Thyroid gland (tissue), 4 donors: Measurements from ENCODE around the gene HACD4. TPM values are rescaled to one million over a fixed set of nuclear protein-coding genes. Genes with fewer than 3 reads are reported as not detected.
A peak's percentile ranks its signal among the peaks of the same experiment; 100 is the strongest.

Experiments
- DNase-seq, 2 donors: peaks; one replicate each; pipeline ENCODE4 v3.0.0-alpha.2; 2019
- H3K27ac ChIP-seq, 3 donors: fragments of 200-600 bp; sonication (generic); 1 replicate in 2 of 3; 2 replicates in 1 of 3; pipeline ENCODE4 v1.5.1; 2016 to 2019; ENCODE audit warnings: mild to moderate bottlenecking in 1 of 3, moderate library complexity in 1 of 3
- H3K27me3 ChIP-seq: fragments of 200-600 bp; sonication (generic); one replicate; pipeline ENCODE4 v1.5.1; 2019
- H3K36me3 ChIP-seq, 2 donors: fragments of 200-600 bp; sonication (generic); one replicate each; pipeline ENCODE4 v1.5.1; 2016 to 2019
- H3K4me1 ChIP-seq, 2 donors: fragments of 200-600 bp; sonication (generic); one replicate each; pipeline ENCODE4 v1.5.1; 2017 to 2019
- H3K4me3 ChIP-seq, 3 donors: fragments of 200-600 bp; sonication (generic); replicated peaks in 1 of 3; 1 replicate in 2 of 3; 2 replicates in 1 of 3; pipeline ENCODE4 v1.5.1; 2016; ENCODE audit warnings: mild to moderate bottlenecking in 1 of 3
- H3K9me3 ChIP-seq: fragments of 200-600 bp; sonication (generic); one replicate; pipeline ENCODE4 v1.5.1; 2017
- POLR2A ChIP-seq, 2 donors: fragments of 450-650 bp; IDR thresholded peaks; one replicate each; pipeline ENCODE4 v1.6.1; 2017; ENCODE audit warnings: antibody characterized with exemption in 2 of 2, mild to moderate bottlenecking in 2 of 2, moderate library complexity in 1 of 2
- whole genome bisulfite sequencing, 2 donors: methylation state at CpG; one replicate each; pipeline ENCODE4 v1.1.5; 2017; 5-methylcytosine and 5-hydroxymethylcytosine counted together
- intact Hi-C: fragments of 100-400 bp; cut with DNase I; formaldehyde crosslinking; loops from one replicate; pipeline ENCODE4 v1.15.1; 2023
- total RNA-seq, 4 donors: library from RNA; depleted of rRNA; stranded (reverse); fragments of >200 nt; gene quantifications; one replicate each; pipeline ENCODE4 v1.2.3, GENCODE V29; 2016
- TF ChIP-seq, protein P1 (sequence below), 6 experiments: fragments of 200-600 bp in 3 of 6; fragments of 450-650 bp in 3 of 6; sonication (generic) in 3 of 6; IDR thresholded peaks; one replicate each; pipeline ENCODE4 v1.5.1; 2016 to 2019; ENCODE audit warnings: antibody characterized with exemption in 6 of 6, mild to moderate bottlenecking in 2 of 6, inconsistent platforms in 1 of 6, moderate library complexity in 1 of 6

Gene HACD4
- total RNA-seq, 4 donors from 2014 or later, result 1.8 to 4.8 (median 3.3) TPM

GRCh38 chr9:20994486-20994885, 37.0 kb downstream of the HACD4 start:
- peaks cover 0 to 5% of the 10 kb centered on the region in 2 donors for H3K4me1 ChIP-seq
- intact Hi-C loops, result no loop called here
- no peak overlapping the region for H3K27ac ChIP-seq
- peaks cover 0 to 9% of the 10 kb centered on the region in 2 donors for H3K36me3 ChIP-seq
- H3K4me3 ChIP-seq, result no peak overlapping the region
- H3K27me3 ChIP-seq, result no peaks in the 10 kb centered on the region
- no peak for TF ChIP-seq POLR2A (IDR thresholded peaks at IDR 0.05)
- TF ChIP-seq, protein P1, sequence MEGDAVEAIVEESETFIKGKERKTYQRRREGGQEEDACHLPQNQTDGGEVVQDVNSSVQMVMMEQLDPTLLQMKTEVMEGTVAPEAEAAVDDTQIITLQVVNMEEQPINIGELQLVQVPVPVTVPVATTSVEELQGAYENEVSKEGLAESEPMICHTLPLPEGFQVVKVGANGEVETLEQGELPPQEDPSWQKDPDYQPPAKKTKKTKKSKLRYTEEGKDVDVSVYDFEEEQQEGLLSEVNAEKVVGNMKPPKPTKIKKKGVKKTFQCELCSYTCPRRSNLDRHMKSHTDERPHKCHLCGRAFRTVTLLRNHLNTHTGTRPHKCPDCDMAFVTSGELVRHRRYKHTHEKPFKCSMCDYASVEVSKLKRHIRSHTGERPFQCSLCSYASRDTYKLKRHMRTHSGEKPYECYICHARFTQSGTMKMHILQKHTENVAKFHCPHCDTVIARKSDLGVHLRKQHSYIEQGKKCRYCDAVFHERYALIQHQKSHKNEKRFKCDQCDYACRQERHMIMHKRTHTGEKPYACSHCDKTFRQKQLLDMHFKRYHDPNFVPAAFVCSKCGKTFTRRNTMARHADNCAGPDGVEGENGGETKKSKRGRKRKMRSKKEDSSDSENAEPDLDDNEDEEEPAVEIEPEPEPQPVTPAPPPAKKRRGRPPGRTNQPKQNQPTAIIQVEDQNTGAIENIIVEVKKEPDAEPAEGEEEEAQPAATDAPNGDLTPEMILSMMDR (IDR thresholded peaks at IDR 0.05), result no peak
- no peak for DNase-seq
- H3K9me3 ChIP-seq, result no peaks in the 10 kb centered on the region
- 79 to 85% methylated on average over 3 of the region's 3 CpGs for whole genome bisulfite sequencing, 2 donors

DNA sequence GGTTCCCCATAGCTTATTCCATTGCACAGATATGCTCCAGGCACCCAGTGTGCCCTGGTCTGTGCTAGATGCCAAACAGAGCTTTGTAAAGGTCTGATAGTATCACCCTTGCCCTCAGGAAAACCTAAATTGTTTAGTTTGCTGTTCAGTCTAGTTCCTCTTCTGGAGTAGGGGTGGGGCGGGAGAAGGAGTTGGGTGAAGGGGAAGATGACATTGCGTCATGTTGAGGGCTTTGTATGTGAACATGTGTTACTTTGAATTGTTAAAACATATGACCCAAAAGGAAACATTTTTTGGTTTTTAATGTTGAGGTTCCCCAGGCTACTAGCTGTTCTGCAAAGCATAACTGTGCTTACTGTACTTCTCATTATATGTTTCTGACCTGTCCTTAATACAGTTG, 40.6 kb downstream of the HACD4 start:
- Histone ChIP-seq H3K27ac (no peak overlapping the region), H3K36me3 (peaks cover 0 to 9% of the 10 kb centered on the region in 2 donors), H3K9me3 (no peaks in the 10 kb centered on the region), H3K4me3 (no peak overlapping the region), H3K27me3 (no peaks in the 10 kb centered on the region), H3K4me1 (peaks cover 13 to 17% of the 10 kb centered on the region in 2 donors)
- TF ChIP-seq, protein P1 (IDR thresholded peaks at IDR 0.05), result no peak
- TF ChIP-seq POLR2A (IDR thresholded peaks at IDR 0.05), result no peak
- DNase-seq, result no peak
- WGBS, 2 donors, result 88 to 94% methylated on average over 2 of the region's 2 CpGs
- intact Hi-C loops, result no loop called here

DNA sequence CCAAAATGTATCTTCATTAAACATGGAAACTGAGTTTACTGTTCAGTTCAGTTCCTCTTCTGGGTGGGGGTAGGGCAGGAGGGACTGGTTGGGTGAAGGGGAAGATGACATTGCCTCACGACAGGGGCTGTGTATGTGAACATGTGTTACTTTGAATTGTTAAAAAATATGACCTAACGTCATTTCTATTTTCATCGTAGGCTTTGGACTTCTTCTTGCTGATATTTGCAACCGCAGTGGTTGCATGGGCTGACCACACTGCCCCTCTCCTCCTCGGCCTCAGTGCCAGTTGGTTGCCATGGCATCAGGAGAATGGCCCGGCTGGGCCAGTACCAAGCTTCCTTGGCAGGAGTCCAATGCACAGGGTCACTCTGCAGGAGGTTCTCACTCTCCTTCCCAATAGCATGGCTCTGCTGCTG, 41.5 kb downstream of the HACD4 start:
- no peak overlapping the region for H3K27ac ChIP-seq
- no peaks in the 10 kb centered on the region for H3K27me3 ChIP-seq
- WGBS, 2 donors, result 64 to 72% methylated on average over 5 to 6 of the region's 6 CpGs
- peaks cover 13 to 17% of the 10 kb centered on the region in 2 donors for H3K4me1 ChIP-seq
- intact Hi-C loops, result no loop called here
- H3K9me3 ChIP-seq, result no peaks in the 10 kb centered on the region
- peak; percentile 15 to 21 for DNase-seq
- TF ChIP-seq, protein P1 (IDR thresholded peaks at IDR 0.05), result no peak
- no peak overlapping the region for H3K4me3 ChIP-seq
- H3K36me3 ChIP-seq, result peaks cover 0 to 9% of the 10 kb centered on the region in 2 donors

DNA sequence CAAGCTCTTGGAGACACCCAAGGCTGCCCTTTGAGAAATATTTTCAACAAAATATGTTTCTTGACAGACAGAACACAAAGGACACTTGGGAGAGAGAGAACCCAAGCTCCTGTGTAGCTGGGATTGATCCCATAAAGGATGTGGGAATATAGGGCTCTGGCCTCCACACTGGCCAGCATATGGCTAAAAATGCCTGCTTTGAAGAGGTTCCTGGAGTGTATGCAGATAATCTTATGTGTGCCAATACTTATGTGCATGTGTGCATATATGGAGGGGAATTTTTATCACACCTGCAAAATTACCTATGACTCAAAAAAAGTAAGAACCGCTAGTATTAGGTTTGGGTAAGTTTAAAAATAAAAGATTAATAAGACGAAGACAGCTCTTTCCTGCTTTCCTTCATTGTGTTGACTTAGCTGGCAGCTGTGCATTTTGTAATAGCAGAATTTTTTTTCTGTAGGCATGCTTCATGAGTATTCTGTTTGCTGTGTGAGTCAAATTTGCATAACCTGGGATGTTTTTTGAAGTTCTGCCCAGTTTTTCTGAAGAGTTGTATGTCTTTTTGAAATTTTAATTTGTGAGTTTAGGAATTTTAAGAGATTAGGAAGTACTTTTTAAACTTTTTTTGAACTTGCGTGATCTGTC, 42.6 kb downstream of the HACD4 start:
- no peak for DNase-seq
- H3K36me3 ChIP-seq, result peaks cover 0 to 9% of the 10 kb centered on the region in 2 donors
- H3K27me3 ChIP-seq, result no peaks in the 10 kb centered on the region
- peaks cover 13 to 17% of the 10 kb centered on the region in 2 donors for H3K4me1 ChIP-seq
- no peak overlapping the region for H3K27ac ChIP-seq
- no peaks in the 10 kb centered on the region for H3K9me3 ChIP-seq
- intact Hi-C loops, result no loop called here
- 58% methylated on average over 3 of the region's 3 CpGs for WGBS, 2 donors
- no peak overlapping the region for H3K4me3 ChIP-seq
- TF ChIP-seq, protein P1 (IDR thresholded peaks at IDR 0.05), result no peak
- no peak for TF ChIP-seq POLR2A (IDR thresholded peaks at IDR 0.05)

GRCh38 chr9:20988061-20988460, 43.4 kb downstream of the HACD4 start:
- intact Hi-C loops, result no loop called here
- no peak for TF ChIP-seq POLR2A (IDR thresholded peaks at IDR 0.05)
- TF ChIP-seq, protein P1 (IDR thresholded peaks at IDR 0.05), result no peak
- Histone ChIP-seq H3K9me3 (no peaks in the 10 kb centered on the region), H3K27ac (peak overlapping the region in 1 of 3 donors; percentile 7), H3K4me1 (peaks cover 13 to 17% of the 10 kb centered on the region in 2 donors), H3K4me3 (no peak overlapping the region), H3K36me3 (peaks cover 0 to 9% of the 10 kb centered on the region in 2 donors), H3K27me3 (no peaks in the 10 kb centered on the region)
- no peak for DNase-seq
- 92 to 93% methylated on average over 3 of the region's 3 CpGs for WGBS, 2 donors
